Medulla oblongata (tissue), 1 donor: ENCODE data around the gene SELPLG.
A peak's percentile ranks its signal among the peaks of the same experiment; 100 is the strongest.
"Not testable (repeated sequence)": the region's sequence is repeated elsewhere in the genome, so short reads cannot be mapped to it uniquely, and the experiment has no call there.

Experiments used
- DNase-seq: peaks from one replicate; pipeline ENCODE4 v3.0.0-alpha.2; 2015; ENCODE audit errors: extremely low spot score

Gene SELPLG

DNA sequence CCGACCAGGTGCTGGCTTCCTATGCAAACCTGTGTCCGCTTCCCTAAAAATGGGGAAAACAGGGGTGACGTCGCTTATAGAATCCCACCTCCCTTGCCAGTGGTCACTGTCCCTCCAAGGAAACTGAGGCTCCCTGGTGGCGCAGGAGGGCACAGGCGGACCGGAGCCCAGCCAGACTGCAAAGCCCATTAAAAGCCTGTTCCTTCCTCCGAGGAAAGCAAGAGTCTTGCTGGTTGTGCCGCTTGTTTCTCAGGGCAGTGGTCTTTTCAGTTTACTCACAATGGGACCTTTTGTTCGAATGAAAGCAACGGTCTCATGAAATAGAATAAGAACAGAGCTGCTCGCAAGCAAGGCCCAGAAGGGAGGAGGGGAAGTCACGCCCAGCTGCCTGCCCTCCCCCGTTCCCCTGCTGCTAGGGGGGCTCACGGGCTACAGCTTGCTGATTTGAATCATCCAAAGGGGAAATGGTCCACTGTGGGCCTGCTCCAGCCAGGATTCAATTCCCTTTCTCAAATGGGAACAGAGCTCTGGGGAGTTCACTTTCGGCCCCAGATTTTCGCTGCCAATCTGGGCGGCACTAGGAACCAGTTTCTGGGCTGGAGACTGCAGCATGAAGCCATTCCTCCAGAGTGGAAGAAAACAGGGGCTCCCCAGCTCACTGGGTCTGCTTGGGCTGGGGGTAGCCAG, 4.6 kb upstream of the SELPLG start:
- DNase-seq, result peak; percentile 86

DNA sequence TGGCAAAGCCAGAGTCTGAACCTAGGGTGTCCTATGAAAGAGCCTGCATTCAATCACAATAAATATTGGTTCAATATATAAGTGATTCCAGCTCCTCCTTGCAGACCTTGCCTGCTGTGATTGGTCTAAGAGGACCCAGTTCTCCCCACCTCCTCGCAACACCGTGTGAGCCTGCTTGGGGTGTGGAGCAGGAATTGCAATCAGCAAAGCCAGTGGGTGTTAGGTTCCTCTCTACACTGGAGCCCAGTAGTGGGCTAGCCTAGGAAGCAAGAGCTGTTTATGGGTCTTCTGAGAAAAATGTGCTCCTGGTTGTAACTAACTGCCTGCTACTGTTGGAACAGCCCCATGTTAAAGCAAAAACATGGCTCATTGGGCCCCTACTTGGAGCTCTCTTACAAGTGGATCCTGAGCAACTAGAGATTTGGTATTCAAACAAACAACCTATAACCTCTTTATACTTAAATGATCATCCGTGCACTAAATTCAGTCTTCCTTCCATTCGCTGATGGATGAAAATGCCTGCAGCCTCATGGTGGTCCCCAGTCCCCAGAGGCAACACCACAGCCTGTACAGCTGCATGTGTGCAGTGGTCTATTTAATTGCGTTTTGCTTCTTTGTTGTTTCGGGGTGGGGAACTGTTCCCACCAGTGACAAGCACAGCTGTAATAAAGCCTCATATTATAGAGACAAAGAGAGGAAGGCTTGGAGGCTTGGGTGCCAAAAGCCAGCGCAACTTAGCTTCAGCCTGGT, 3.7 kb upstream of the SELPLG start:
- peak; percentile 36 for DNase-seq

GRCh38 chr12:108635997-108636808, 2.5 kb upstream of the SELPLG start:
- no peak for DNase-seq

- DNase-seq, result peak; percentile 44
Measured at GRCh38 chr12:108635201-108635996, 1.7 kb upstream of the SELPLG start.

DNA sequence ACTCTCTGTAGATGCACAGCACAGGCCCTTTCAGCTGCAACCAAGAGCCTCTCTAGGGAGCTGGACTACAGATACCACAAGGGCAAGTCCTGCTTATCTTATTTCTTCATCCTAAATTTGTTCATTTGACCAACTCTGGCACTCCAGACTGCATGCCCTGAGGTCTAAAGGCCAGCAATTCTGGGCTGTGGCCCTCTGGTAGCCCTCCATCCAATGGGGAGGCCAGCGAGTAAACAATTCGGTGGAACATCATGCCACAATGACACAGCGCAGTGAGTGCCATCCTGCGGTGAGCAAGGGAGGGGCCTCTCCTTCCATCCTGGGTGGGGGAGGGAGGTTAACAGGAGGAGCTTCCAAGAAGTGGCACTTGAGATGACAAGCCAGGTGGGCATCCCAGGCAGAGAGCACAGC, 652 bp upstream of the SELPLG start:
- DNase-seq, result peak; percentile 38

DNA sequence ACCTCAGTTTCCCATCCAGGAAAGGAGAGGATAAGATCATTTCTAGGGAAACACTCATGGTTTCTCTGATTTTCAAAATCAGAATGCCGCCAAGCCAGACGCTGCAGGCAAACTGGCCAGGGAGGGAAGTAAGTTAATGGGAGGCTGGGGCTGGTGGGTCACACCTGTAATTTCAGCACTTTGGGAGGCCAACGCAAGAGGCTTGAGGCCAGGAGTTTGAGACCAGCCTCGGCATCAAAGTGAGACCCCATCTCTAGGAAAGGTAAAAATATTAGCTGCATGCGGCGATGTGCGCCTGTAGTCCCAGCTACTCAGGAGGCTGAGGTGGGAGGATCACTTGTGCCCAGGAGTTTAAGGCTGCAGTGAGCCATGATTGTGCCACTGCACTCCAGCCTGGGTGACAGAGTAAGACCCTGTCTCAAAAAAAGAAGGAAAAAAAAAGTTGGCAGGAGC, 587 bp downstream of the SELPLG start:
- DNase-seq, result no peak

DNA sequence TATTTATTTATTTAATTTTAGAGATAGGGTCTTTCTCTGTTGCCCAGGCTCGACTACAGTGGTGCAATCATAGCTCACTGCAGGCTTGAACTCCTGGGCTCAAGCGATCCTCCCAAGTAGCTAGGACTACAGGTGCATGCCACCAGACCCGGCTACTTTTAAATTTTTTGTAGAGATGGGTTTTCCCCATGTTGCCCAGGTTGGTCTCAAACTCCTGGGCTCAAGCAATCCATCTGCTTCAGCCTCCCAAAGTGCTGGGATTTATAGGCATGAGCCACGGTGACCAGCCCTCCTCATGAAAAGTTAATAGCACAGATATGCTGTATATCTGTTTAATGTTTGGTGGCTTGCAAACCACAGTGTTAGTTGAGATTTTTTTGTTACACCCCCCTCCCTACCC, 2.4 kb downstream of the SELPLG start:
- DNase-seq, result not testable (repeated sequence)

DNA sequence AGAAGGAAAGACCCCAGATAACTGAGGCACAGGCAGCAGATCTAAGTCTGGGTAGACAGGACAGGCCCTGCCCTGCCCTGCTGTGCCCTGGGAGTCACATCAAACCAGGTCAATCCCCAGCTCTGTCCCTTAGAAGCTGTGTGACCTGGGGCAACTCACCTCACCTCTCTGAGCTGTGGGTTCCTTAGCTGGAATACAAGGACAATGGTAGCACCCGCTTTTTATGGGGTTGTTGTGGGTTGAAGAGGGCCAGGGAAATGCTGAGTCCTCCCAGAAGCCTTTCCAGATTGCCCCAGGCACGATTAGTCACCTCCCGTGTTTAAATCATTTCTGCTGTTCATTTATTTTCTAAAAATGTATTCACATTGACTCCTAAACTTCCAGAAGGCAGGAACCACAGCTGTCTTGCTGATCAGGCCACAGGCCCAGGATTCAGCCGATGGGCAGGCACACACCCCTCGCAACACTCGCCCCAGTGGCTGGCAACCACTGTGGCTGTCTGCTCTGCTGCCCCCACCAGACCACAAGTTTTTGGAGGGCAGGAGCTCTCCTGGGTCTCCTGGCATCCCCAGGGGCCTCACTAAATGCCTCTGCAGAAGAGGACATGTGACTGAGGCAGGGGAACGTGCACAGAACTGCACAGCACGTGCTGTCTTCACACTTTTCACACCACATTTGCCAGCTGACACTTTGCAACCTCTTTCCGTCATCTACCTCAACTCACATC, 3.0 kb downstream of the SELPLG start:
- DNase-seq, result no peak

GRCh38 chr12:108629824-108630476, 3.7 kb downstream of the SELPLG start:
- DNase-seq, result no peak

DNA sequence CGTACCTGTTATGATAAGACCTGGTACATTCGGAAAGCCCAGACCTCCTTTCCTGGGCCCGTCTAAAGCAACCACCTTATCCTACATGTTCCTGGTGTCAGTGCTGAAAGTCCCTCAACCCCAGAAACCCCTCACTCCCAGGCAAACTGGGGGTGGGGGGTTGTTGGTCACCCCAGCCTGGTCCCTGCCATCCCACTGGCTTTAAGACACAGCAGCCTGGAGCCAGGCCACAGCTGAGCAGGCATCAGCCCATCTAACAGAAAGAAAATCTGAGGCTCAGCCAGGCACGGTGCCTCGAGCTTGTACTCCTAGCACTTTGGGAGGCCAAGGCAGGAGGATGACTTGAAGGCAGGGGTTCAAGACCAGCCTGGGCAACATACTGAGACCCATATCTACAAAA, 4.5 kb downstream of the SELPLG start:
- no peak for DNase-seq

- DNase-seq, result no peak
Measured at GRCh38 chr12:108627134-108627920, 6.4 kb downstream of the SELPLG start.

DNA sequence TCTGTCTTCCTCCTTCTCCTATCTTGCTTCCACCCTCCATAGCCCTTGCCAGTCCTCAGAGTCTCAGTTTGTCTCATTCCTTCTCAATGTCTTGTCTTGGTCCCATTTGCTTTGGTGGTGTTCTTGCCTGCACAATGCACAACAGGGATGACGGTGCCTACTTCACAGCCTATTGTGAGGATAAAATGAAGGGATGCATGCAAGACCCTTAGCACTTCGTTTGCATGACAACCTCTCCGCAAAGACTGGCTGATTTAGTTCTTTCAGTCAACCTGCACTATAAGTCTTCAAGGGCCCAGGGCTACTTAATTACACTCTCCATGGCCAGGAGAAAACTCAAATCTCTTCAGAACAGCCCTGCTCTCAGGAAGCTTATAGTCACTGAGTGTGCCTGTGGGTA, 8.5 kb downstream of the SELPLG start:
- no peak for DNase-seq

- no peak for DNase-seq
Measured at GRCh38 chr12:108623577-108623976, 10.1 kb downstream of the SELPLG start.

DNA sequence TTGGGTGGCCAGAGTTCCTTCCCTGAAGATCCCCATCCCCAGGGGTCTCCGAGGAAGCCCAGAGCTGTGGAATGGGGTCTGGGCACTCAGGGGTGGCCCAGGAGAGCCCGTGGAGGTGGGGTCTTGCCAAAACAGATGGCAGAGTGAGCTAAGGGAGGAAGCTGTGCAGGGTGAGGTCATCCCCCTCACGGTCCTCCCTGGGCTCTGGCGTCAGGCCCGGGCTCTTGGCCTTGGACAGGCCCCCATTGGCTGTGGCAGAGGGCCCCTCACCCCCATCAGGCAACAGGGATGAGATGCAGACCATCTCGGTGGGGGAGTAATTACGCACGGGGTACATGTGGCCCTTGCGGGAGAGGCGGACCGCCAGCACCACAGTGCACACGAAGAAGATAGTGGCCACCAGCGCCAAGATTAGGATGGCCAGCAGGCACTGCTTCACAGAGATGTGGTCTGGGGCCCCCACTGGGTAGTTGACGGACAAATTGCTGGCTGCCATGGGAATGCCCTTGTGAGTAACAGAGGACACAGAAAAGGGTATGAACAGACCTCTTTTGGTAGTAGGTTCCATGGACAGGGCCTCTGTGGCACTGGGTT, 10.7 kb downstream of the SELPLG start:
- DNase-seq, result no peak

DNA sequence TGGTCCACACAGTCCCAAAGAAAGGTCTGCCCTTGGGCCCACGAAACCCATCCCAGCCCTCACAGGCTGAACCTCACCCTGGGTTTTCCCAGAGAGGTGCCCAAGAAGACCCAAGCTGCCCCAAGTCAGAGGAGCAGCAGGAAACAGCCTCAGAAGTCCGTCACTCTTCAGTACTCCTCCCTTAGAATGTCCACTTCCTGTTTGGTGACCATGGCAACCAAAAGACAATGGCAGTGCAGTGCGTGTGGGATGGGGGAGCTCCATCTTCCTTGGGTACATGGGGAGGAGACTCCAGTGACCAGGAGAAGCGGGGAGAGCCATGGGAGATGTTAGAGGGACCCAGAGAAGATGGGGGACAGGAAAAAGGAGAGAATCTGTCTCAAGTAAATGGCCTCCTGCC, 11.3 kb downstream of the SELPLG start:
- no peak for DNase-seq

DNA sequence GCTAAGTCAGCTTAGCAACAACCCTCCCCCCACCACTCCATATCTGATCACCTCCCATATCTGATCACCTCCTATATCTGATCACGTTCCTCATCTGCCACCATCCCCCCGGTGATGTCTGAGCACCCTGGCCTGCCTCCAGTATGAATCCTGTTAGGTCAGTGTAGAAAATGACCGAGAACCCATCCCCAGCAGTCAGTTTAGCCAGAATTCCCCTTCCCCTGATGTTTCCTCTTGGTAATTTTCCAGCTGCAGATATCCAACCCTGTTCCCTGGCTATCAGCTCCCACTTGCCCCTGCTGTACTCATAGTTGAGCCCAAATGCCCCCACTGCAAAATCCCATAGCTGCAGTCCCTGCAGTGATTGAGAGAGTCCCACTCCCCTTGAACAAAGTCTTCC, 12.5 kb downstream of the SELPLG start:
- no peak for DNase-seq

- no peak for DNase-seq
Measured at GRCh38 chr12:108620236-108620879, 13.3 kb downstream of the SELPLG start.

- no peak for DNase-seq
Measured at GRCh38 chr12:108619369-108620160, 14.1 kb downstream of the SELPLG start.
